LNCAP (cell line): ENCODE data around the gene ADAM22.

Source experiments
- CTCF ChIP-seq: fragments of 450-650 bp; IDR thresholded peaks from 2 replicates; pipeline ENCODE4 v1.5.1; 2017; ENCODE audit warnings: mild to moderate bottlenecking

The ADAM22 gene

DNA sequence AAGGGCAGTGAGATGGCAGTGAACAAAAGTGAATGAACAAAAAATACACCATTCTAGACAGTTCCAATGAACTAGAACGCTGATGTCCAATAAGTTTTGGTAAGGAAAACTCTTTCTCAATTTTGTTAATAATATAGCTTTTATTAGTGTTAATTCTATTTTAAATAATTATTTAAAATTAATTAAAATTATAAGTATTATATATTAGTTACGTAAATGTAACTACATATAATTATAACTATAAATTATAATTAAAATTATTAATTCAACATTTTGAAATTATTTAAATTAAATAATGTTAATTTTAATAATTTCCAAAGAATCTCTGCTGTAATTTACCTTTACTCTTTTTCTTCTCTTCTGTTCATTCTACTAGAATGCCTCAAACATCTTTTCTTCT, 280.4 kb downstream of the ADAM22 start:
- no peak for TF ChIP-seq CTCF

GRCh38 chr7:88215295-88215694, 281.2 kb downstream of the ADAM22 start:
- TF ChIP-seq CTCF = no peak

GRCh38 chr7:88216276-88216675, 282.2 kb downstream of the ADAM22 start:
- TF ChIP-seq CTCF = no peak

DNA sequence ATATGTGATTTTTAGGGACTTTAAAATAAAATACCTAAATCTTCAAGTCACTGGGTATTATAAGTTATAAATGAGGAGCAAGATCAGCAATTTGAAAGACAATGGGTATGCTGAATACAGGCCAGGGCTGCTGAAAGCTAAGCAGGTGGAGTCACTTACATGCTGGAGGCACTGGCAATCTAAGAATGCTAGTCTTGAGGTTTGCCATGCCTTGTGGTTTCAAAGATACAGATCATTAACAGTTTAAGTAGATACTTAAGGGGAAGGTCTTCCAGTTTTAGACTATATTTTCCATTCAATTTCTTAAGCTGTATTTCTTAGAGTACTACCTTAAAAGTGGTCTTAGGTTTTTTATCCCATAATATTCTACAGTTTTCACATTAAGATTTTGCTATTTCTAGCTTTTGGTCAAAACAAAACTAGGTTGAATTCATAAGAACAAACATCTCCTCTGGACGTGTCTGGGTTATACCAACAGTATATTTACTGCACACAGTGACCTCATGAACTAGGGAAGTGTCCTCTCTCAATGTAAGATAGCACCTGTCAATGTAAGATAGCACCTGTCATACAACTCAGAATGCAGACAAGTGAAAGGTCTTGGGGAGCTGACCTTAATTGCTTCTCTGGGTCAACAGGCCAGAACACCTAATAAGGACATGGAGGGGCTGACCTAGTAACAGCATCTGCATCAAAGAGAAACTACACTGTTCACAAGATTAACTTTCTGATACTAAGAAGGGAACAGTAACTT, 283.8 kb downstream of the ADAM22 start:
- no peak for TF ChIP-seq CTCF

- no peak for TF ChIP-seq CTCF
Observed at GRCh38 chr7:88218429-88218745, 284.3 kb downstream of the ADAM22 start.

DNA sequence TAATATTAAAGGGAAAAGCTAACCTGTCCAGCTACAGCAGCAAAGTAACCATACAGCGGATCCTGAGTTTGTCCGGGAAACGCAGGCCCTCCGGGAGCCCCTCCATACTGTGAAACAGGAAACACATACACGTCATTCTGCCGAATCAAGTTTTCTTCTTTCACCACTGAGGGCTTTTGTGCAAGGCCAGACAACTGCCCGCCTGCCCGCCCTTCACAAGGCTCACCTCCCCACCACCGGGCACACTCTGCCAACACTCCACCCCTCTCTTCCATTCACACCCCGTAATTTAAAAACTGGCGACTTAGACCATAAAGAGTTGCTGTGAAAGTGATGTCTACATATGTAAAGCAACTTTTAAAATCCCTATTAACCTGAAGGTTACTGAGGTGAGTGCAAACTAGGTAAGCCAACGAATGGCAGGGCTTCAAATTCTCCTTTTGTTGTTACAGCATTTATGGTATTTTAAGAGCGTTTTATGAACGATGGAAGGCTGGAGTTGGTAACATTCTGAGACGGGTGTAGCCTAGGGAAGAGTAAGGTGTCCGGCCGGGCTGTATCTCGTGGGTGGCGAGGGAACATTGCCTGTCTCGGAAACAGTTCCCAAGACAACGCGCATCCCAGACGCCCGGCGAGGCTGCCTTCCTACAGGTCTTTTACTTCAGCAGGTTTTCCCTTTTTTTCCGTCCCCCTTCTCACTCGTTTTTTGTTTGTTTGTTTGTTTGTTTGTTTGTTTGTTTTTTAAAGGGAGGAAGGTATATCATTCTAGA, 285.0 kb downstream of the ADAM22 start:
- TF ChIP-seq CTCF = no peak

DNA sequence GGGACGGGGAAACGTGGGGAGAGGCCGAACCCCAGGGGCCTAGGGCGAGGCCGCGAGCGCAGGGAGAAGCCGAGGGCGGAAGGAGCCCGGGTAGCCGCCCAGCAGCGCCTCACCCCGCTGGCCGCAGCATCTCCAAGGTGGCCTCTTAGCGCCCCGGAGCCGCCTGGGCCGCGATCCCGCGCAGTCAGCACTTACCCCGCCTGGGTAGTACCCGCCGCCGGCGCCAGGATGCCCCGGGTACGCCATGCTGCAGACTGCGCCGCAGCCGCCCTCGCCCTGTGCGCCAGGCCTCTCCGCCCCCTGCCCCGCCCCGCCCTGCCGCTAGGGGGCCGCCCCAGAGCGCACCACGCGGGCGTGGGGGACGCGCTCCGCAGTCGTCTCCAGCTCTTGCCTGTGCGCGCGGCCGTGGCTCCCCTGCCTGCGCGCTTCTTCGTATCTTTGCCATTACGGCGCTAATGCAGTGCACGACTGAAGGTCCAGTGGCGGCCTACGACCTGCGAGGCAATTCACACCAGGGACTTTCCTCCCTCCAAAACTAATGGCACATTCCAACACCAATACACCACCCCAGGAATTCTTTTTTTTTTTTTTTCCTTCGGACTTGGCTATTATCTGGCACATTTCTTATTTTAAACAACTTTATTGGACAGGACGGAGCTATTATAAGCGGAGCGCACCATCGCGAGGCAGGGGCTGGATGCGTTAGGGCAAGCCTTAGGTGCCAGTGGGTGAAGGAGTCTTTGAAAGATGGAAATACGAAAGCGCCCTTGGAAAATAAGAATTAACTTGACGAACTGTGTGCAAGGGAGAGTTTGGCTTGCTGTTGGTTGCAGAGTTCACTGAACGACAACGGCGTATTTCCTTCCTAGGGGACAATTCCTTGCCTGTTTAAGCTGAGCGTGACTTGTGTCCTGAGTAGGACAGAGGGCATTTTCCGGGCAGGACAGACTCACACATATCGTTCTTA, 286.0 kb downstream of the ADAM22 start, which contains the start of gene SRI:
SRI (minus strand) TSS at position 258 of the 967 bp plus-strand sequence; CDS start at position 246, 12 bp downstream.
- peak; percentile 51 for TF ChIP-seq CTCF
